Activated T-cell treated with anti-CD3 and anti-CD28 coated beads, Interleukin-2, amount 50 U/mL, for 72 hours (primary cell): ENCODE measurements around the gene FRMD4B. TPM values are rescaled to one million over a fixed set of nuclear protein-coding genes. Genes with fewer than 3 reads are reported as not detected.
"Not testable (repeated sequence)": the region's sequence is repeated elsewhere in the genome, so short reads cannot be mapped to it uniquely, and the experiment has no call there.

Experiments
- ATAC-seq, 2 donors: fragments of 150-1000 bp; cut with Tn5 transposase; replicated peaks in 1 of 2; 2 replicates each; pipeline ENCODE4 v1.10.0; 2021; ENCODE audit warnings: moderate library complexity in 2 of 2, mild to moderate bottlenecking in 1 of 2
- DNase-seq, 2 donors: peaks; one replicate each; pipeline ENCODE4 v3.0.0; 2021 to 2022; ENCODE audit warnings: mixed read lengths in 1 of 2
- H3K27ac Mint-ChIP-seq: one replicate; pipeline ENCODE4 v1.8.0; 2022; ENCODE audit warnings: mild to moderate bottlenecking, moderate library complexity, mixed read lengths
- H3K27me3 Mint-ChIP-seq: one replicate; pipeline ENCODE4 v1.8.0; 2022; ENCODE audit warnings: low read depth, mixed read lengths
- H3K36me3 Mint-ChIP-seq, 2 donors: one replicate each; pipeline ENCODE4 v1.8.0; 2022; ENCODE audit warnings: mixed read lengths in 2 of 2, mild to moderate bottlenecking in 1 of 2; ENCODE audit not compliant: insufficient read depth in 2 of 2
- H3K4me1 Mint-ChIP-seq: one replicate; pipeline ENCODE4 v1.8.0; 2022; ENCODE audit warnings: low read depth, mixed read lengths
- H3K4me3 Mint-ChIP-seq, 2 donors: one replicate each; pipeline ENCODE4 v1.8.0; 2022; ENCODE audit warnings: mild to moderate bottlenecking in 2 of 2, mixed read lengths in 2 of 2, moderate library complexity in 2 of 2
- H3K9me3 Mint-ChIP-seq, 2 donors: one replicate each; pipeline ENCODE4 v1.8.0; 2022; ENCODE audit warnings: mixed read lengths in 2 of 2
- total RNA-seq, 2 donors: library from RNA; stranded (reverse); gene quantifications; one replicate each; pipeline ENCODE4 v1.2.3, GENCODE V29; 2022

The FRMD4B gene
- total RNA-seq, 2 donors from 2014 or later = 40.4 to 77.7 TPM

GRCh38 chr3:69250014-69250413, 135.9 kb downstream of the FRMD4B start:
- DNase-seq = peak; percentile 58 to 75
- no peaks in the 10 kb centered on the region for H3K36me3 Mint-ChIP-seq
- ATAC-seq = peak; percentile 92 to 99
- H3K4me1 Mint-ChIP-seq = peaks cover 18% of the 10 kb centered on the region
- no peaks in the 10 kb centered on the region for H3K9me3 Mint-ChIP-seq
- peak overlapping the region; percentile 38 for H3K27ac Mint-ChIP-seq
- no peaks in the 10 kb centered on the region for H3K27me3 Mint-ChIP-seq
- H3K4me3 Mint-ChIP-seq = peak overlapping the region; percentile 73 to 81

- no peak for DNase-seq
- Mint-ChIP-seq H3K27ac (peak overlapping the region; percentile 38), H3K4me3 (peak overlapping the region; percentile 73 to 81), H3K4me1 (peaks cover 18% of the 10 kb centered on the region), H3K9me3 (no peaks in the 10 kb centered on the region), H3K27me3 (no peaks in the 10 kb centered on the region), H3K36me3 (no peaks in the 10 kb centered on the region)
- no peak for ATAC-seq
These were observed 136.9 kb downstream of the FRMD4B start for GRCh38 chr3:69249001-69249400.

- Mint-ChIP-seq H3K27me3 (no peaks in the 10 kb centered on the region), H3K36me3 (no peaks in the 10 kb centered on the region), H3K4me1 (peaks cover 19% of the 10 kb centered on the region), H3K4me3 (peak overlapping the region in 1 of 2 donors; percentile 81), H3K27ac (no peak overlapping the region), H3K9me3 (no peaks in the 10 kb centered on the region)
- no peak for ATAC-seq
- DNase-seq = no peak
These were observed 137.5 kb downstream of the FRMD4B start for GRCh38 chr3:69248436-69248835.

DNA sequence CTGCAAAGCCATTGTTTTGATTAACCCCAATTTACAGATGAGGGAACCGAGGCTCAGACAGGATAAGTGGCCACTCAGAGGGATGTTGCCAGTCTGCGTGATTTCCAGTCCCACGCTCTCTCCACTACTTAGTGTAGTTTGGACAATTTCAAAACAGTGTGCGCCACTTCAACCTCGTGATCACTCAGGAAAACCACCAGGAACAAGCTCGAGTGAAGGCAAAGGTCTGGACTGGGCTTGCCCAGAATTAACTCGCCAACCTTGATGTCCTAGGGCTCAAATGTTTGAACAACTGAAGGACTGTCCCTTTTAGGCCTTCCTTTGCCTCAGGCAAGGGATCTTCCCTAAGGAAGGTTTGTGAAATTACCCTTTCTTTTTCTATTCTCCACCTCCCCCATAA, 139.3 kb downstream of the FRMD4B start:
- no peak for DNase-seq
- H3K4me1 Mint-ChIP-seq = peaks cover 24% of the 10 kb centered on the region
- H3K27ac Mint-ChIP-seq = no peak overlapping the region
- H3K27me3 Mint-ChIP-seq = no peaks in the 10 kb centered on the region
- no peak for ATAC-seq
- no peak overlapping the region for H3K4me3 Mint-ChIP-seq
- H3K9me3 Mint-ChIP-seq = no peaks in the 10 kb centered on the region
- no peaks in the 10 kb centered on the region for H3K36me3 Mint-ChIP-seq

GRCh38 chr3:69244039-69244438, 141.8 kb downstream of the FRMD4B start:
- ATAC-seq (no peak), DNase-seq (no peak)
- no peaks in the 10 kb centered on the region for H3K36me3 Mint-ChIP-seq
- no peak overlapping the region for H3K4me3 Mint-ChIP-seq
- peaks cover 12% of the 10 kb centered on the region for H3K4me1 Mint-ChIP-seq
- H3K27me3 Mint-ChIP-seq = no peaks in the 10 kb centered on the region
- H3K9me3 Mint-ChIP-seq = no peaks in the 10 kb centered on the region
- no peak overlapping the region for H3K27ac Mint-ChIP-seq

DNA sequence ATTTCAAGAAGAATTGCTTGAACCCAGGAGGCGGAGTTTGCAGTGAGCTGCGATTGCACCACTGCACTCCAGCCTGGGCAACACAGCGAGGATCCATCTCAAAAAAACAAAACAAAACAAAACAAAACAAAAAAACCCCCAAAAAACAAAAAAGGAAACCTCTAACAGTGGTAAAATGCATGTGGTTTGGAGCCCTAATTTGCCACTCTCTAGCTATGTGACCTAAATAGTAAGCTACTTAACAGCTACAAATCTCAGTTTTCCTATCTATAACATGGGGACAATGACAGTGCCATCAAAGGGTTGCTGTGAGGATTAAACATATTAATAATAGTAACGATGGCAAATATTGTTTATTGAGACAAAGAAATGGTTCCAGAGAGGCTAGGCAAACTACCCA, 144.1 kb downstream of the FRMD4B start:
- Mint-ChIP-seq H3K36me3 (no peaks in the 10 kb centered on the region), H3K27ac (no peak overlapping the region), H3K9me3 (no peaks in the 10 kb centered on the region), H3K4me1 (peaks cover 11% of the 10 kb centered on the region), H3K4me3 (no peak overlapping the region), H3K27me3 (no peaks in the 10 kb centered on the region)
- ATAC-seq (no peak), DNase-seq (no peak)

DNA sequence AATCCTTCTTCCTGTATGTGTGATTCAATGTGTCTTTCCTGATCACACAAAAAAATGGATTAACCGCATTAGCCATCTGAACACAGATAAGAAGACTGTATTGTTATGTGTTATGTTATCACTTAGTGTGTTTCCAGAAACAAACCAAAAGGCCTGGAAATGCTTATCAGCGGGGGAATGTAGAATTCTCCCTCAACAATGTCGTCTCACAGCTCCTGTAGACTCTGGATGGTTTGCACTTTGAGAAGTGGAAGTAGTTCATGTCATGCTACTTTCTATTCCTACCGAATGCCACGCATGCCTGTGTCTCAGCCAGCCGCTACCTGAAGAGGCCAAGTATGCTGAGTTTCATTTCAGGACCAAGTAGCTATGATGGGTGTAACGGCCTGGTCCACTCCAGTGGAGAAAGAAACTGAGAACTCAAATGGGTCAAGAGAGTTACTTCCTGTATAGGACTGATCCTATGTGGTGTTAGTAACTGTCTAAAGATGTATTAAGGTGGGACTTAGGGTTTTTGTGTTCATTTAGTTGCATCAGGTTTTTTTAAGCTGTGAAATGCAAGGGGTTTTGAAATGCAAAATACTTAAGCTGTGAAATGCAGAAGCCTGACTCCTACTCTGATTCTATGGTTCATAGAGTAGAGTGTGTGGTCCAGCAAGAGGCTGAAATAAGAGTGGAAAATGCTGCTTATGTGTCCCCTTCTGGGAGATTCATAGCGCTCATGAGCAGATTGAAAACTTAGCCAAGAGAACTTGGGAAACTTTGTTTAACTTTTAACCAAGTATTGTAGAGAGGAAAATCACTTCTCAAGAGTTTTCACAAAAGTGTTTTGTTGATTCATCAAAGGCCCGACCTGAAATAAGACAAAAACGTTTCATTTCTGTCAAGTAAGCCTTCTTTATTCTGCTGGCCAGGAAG, 145.0 kb downstream of the FRMD4B start:
- Mint-ChIP-seq H3K27me3 (no peaks in the 10 kb centered on the region), H3K9me3 (no peaks in the 10 kb centered on the region)
- ATAC-seq = no peak

DNA sequence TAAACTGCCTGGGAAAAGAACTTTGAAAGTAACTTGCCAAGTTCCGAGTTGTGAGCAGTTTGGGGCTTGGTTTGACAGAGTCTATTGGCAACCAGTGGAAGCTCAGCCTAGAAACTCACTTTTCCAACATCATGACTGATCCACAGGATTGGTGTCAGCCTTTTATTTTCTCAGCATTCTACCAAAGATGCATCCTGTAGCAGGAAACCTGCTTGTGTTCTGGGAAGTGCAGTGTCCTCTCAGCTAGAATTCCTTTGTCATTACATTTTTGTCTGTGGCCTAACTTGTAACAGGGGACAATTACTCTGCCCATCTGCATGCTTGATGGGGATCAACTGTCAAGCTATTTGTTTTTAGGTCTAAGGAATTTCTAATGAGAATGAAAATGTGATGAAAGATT, 146.8 kb downstream of the FRMD4B start:
- no peak overlapping the region for H3K27ac Mint-ChIP-seq
- DNase-seq (no peak), ATAC-seq (no peak)
- no peaks in the 10 kb centered on the region for H3K27me3 Mint-ChIP-seq
- no peaks in the 10 kb centered on the region for H3K9me3 Mint-ChIP-seq
- no peaks in the 10 kb centered on the region for H3K36me3 Mint-ChIP-seq
- H3K4me1 Mint-ChIP-seq = peaks cover 27% of the 10 kb centered on the region
- no peak overlapping the region for H3K4me3 Mint-ChIP-seq

More for the DNA sequence above, 145.0 kb downstream of the FRMD4B start:
- Mint-ChIP-seq H3K36me3 (no peaks in the 10 kb centered on the region), H3K4me1 (peaks cover 20% of the 10 kb centered on the region), H3K4me3 (no peak overlapping the region), H3K27ac (no peak overlapping the region)
- DNase-seq = no peak

DNA sequence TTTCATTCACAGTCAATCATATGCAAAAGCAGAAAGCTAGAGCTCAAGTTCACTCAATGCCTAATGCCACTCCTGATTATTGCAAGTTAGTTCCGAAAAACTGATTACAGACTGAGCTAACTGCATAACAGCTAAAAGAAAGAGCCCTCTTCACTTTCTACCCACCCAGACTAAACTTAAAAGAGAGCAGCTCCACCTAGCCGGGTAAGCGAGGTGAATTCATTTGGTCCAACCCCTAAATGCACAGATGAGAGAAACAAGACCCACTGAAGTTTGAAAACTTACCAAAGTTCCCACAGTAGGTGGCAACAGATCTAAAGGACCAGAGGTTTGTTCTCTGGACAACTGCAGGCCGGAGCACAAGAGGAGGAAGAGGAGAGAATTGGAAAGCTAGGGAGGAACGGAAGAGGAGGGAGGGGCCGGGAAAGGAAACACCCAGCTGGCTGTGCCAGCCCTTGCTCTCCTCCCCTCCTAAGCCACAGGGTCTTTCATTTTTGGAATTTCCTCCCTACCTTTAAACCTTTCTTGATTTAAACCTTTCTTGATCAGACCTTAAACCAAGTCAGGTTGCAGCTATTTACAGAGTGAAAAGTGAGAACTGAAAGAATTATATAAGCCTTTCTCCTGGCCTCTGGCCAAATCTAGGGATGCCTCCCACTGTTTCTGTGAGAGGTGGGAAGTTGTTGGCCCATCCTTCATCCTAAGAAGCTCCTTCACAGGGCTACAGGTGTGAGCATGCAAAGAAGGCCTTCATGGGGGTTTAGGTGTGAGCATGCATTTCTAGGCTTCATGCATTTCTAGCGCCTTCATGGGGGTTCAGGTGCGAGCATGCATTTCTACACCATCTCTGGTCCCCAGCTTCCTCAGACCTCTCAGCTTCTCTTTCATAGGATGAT, 148.8 kb downstream of the FRMD4B start:
- H3K27me3 Mint-ChIP-seq = no peaks in the 10 kb centered on the region
- H3K27ac Mint-ChIP-seq = no peak overlapping the region
- peaks cover 21% of the 10 kb centered on the region for H3K4me1 Mint-ChIP-seq
- peak; percentile 32 to 64 for ATAC-seq
- H3K4me3 Mint-ChIP-seq = peak overlapping the region; percentile 31 to 71
- no peak for DNase-seq
- H3K9me3 Mint-ChIP-seq = no peaks in the 10 kb centered on the region
- no peaks in the 10 kb centered on the region for H3K36me3 Mint-ChIP-seq

GRCh38 chr3:69235882-69236281, 150.0 kb downstream of the FRMD4B start:
- H3K9me3 Mint-ChIP-seq = no peaks in the 10 kb centered on the region
- no peak for DNase-seq
- peak; percentile 68 to 74 for ATAC-seq
- H3K27ac Mint-ChIP-seq = no peak overlapping the region
- H3K4me1 Mint-ChIP-seq = peaks cover 21% of the 10 kb centered on the region
- no peaks in the 10 kb centered on the region for H3K36me3 Mint-ChIP-seq
- H3K27me3 Mint-ChIP-seq = no peaks in the 10 kb centered on the region
- H3K4me3 Mint-ChIP-seq = peak overlapping the region in 1 of 2 donors; percentile 71

DNA sequence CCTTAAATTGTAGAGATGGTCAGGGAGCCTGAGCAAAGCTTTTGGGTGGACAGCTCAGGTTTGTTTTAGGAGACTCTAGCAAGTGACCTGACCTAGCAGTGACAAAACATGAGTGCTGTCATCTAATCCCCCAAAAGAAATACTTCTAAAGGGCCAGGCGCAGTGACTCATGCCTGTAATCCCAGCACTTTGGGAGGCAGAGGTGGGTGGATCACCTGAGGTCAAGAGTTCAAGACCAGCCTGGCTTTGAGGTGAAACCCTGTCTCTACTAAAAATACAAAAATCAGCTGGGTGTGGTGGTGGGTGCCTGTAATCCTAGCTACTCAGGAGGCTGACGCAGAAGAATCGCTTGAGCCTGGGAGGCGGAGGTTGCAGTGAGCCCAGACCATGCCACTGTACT, 150.7 kb downstream of the FRMD4B start:
- DNase-seq, H3K27me3 Mint-ChIP-seq, H3K36me3 Mint-ChIP-seq, H3K27ac Mint-ChIP-seq, H3K9me3 Mint-ChIP-seq, H3K4me3 Mint-ChIP-seq: not testable (repeated sequence)
- peaks cover 21% of the 10 kb centered on the region for H3K4me1 Mint-ChIP-seq
- peak in 1 of 2 donors; percentile 15 for ATAC-seq

- Mint-ChIP-seq H3K36me3 (no peaks in the 10 kb centered on the region), H3K27ac (no peak overlapping the region), H3K27me3 (no peaks in the 10 kb centered on the region), H3K4me3 (no peak overlapping the region), H3K4me1 (peaks cover 21% of the 10 kb centered on the region), H3K9me3 (no peaks in the 10 kb centered on the region)
- DNase-seq (no peak), ATAC-seq (no peak)
These were observed 153.4 kb downstream of the FRMD4B start for GRCh38 chr3:69232482-69232881.

- Mint-ChIP-seq H3K27me3 (no peaks in the 10 kb centered on the region), H3K4me1 (peaks cover 18% of the 10 kb centered on the region), H3K36me3 (no peaks in the 10 kb centered on the region), H3K27ac (no peak overlapping the region), H3K9me3 (no peaks in the 10 kb centered on the region), H3K4me3 (no peak overlapping the region)
- DNase-seq (no peak), ATAC-seq (no peak)
These were observed 153.9 kb downstream of the FRMD4B start for GRCh38 chr3:69231929-69232440.
